Bronchial epithelial cell (primary cell): Measurements from ENCODE around the gene ERCC6L2. TPM values are rescaled to one million over a fixed set of nuclear protein-coding genes. Genes with fewer than 3 reads are reported as not detected.

Experiments used
- DNase-seq: peaks from one replicate; pipeline ENCODE4 v3.0.0-alpha.2; 2010; ENCODE audit warnings: low read depth
- FAIRE-seq: peaks from 2 replicates; lab custom pipeline; 2011; peaks lifted over from hg19 to GRCh38; lab: Jason Lieb, UNC
- H3K27me3 ChIP-seq: 2 replicates; pipeline ENCODE4 v1.5.1; 2011; ENCODE audit warnings: low read length; ENCODE audit not compliant: control insufficient read depth, insufficient read depth
- H3K36me3 ChIP-seq: 2 replicates; pipeline ENCODE4 v1.5.1; 2011; ENCODE audit warnings: low read length; ENCODE audit not compliant: control insufficient read depth, insufficient read depth
- H3K4me3 ChIP-seq: 2 replicates; pipeline ENCODE4 v1.5.1; 2011; ENCODE audit warnings: mild to moderate bottlenecking, low read depth, low read length, control low read depth
- total RNA-seq: library from RNA; depleted of rRNA; stranded (reverse); fragments of >200 nt; gene quantifications from 2 replicates; pipeline ENCODE4 v1.2.1, GENCODE V29; 2014
- TF ChIP-seq, protein P1 (sequence below): IDR thresholded peaks from 2 replicates; pipeline ENCODE4 v1.5.1; 2011; ENCODE audit warnings: mild to moderate bottlenecking, moderate library complexity, low read length, control low read depth, inconsistent platforms; ENCODE audit not compliant: insufficient read depth, severe bottlenecking

Gene ERCC6L2
- total RNA-seq, 1 donor from 2014 or later = 33.4 TPM

DNA sequence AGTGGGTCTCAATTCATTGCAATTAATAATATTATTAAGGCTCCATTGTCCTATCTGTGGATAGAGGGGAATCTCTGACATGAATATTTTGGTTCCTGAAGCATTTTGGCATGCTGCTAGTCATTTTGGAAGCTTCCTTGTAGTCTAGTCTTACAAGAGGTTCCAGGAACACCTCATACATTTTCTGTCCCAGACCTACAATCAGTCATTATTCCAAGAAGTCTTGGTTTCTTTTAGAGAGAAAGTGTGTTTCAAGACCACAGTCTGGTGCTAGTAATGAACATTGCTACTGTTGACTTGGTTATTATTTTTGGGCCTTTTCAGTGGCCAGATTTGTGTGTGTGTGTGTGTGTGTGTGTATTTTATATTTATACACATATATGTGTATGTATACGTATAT is 98.9 kb downstream of the ERCC6L2 start:
- H3K36me3 ChIP-seq = peaks cover 3% of the 10 kb centered on the region
- no peak for FAIRE-seq
- TF ChIP-seq, protein P1, sequence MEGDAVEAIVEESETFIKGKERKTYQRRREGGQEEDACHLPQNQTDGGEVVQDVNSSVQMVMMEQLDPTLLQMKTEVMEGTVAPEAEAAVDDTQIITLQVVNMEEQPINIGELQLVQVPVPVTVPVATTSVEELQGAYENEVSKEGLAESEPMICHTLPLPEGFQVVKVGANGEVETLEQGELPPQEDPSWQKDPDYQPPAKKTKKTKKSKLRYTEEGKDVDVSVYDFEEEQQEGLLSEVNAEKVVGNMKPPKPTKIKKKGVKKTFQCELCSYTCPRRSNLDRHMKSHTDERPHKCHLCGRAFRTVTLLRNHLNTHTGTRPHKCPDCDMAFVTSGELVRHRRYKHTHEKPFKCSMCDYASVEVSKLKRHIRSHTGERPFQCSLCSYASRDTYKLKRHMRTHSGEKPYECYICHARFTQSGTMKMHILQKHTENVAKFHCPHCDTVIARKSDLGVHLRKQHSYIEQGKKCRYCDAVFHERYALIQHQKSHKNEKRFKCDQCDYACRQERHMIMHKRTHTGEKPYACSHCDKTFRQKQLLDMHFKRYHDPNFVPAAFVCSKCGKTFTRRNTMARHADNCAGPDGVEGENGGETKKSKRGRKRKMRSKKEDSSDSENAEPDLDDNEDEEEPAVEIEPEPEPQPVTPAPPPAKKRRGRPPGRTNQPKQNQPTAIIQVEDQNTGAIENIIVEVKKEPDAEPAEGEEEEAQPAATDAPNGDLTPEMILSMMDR = no peak
- H3K4me3 ChIP-seq = no peak overlapping the region
- DNase-seq = no peak
- H3K27me3 ChIP-seq = no peaks in the 10 kb centered on the region

DNA sequence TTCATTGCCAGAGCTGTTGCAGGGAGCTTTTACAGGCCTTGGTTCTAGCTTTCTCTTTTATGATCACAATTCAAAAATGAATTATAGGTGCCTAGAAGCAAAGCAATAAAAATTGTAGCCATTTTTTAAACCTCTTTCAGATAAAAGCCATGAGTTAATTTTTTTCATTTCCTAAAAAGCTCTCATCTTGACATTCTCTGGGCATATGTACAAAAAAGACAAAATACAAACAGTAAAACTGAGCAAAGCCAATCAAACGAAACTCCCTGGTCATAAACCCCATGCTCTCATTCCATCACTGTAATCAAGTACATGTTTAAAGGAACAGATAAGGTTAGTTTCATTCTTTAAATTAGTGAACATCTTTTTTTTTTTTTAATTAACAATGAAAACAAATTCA is 101.9 kb downstream of the ERCC6L2 start:
- Histone ChIP-seq H3K36me3 (peaks cover 1% of the 10 kb centered on the region), H3K27me3 (no peaks in the 10 kb centered on the region), H3K4me3 (no peak overlapping the region)
- no peak for FAIRE-seq
- DNase-seq = no peak
- TF ChIP-seq, protein P1 = no peak

DNA sequence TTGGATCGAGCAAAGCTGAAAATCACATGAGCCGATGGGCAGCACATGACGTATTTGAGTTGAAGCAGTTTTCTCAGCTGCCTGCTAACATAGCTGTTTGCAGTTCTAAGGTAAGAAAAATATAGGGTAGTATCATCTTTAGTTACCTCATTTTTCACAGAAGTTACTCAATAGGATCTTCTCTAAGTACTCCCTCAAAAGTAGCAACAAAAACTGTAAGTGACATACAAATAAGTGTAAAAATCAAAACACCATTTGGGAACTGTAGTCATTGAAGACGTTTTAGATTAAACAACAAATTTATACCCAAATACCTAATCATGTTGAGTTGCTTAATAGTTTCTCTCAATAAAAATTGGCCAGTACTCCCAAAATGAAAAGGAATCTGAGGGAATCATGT is 102.6 kb downstream of the ERCC6L2 start:
- Histone ChIP-seq H3K36me3 (peaks cover 1% of the 10 kb centered on the region), H3K4me3 (no peak overlapping the region), H3K27me3 (no peaks in the 10 kb centered on the region)
- TF ChIP-seq, protein P1 = no peak
- no peak for FAIRE-seq
- DNase-seq = no peak

DNA sequence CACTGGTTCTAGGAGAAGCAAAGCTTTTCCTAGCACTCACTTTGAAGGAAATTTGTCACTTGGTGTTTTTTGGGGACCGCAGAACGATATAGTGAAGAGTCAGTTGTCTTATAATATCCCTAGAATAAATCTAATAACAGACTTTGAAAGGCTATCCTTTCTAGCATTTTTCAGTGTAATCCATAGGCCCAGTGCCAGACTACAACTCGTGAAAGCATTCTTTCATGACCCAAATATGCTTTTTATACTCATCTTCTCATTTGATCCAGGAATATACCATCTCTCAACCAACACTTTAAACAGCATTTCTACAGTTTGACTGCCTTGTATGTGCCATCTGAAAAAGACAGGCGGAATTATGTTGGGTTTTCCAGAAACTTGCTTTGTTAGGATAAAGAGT is 104.0 kb downstream of the ERCC6L2 start:
- no peak overlapping the region for H3K4me3 ChIP-seq
- FAIRE-seq = no peak
- H3K27me3 ChIP-seq = no peaks in the 10 kb centered on the region
- TF ChIP-seq, protein P1 = no peak
- DNase-seq = no peak
- peaks cover 1% of the 10 kb centered on the region for H3K36me3 ChIP-seq

DNA sequence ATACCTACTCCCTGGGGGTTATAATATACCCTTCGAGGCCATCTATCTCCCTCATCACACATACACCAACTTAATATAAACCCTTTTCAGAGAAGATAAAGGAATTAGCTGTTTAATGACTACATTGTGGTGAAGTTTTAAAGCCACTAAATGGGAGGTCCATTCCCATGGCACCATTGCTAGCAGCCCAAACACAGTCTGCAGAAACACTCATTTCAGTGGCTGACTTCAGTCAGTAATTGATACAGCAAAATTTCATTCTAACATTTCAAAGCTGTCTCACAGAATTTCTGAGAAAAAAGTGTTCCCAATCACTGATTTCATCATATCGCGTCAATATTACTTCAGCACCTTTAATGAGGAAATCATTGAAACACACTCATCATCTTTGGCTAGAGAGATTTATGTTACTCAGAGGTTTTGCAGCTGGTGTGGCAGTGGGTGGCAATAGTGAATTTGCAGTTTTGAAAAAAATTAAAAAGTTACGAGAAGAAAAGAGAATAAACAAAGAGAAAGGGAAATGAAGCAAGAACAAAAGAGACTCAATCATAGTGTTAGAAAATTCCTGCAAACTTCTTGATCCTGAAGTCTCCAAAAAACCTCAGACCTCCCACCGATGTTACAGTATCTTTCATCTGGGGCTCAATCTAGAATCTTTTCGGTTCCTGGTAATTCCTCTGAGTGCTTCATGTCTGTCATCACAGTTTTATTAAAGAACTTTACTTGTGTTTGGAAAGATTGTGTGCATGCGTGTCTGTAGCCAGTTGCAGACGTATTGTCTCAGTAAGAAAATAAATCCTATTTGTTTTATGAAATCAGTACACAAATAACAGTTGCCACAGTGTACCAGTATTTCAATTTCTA is 105.0 kb downstream of the ERCC6L2 start:
- no peak for FAIRE-seq
- no peak overlapping the region for H3K4me3 ChIP-seq

More for the DNA sequence above, 105.0 kb downstream of the ERCC6L2 start:
- TF ChIP-seq, protein P1 = no peak
- DNase-seq = peak; percentile 49
- Histone ChIP-seq H3K36me3 (peaks cover 1% of the 10 kb centered on the region), H3K27me3 (no peaks in the 10 kb centered on the region)
